Measurements from ENCODE around the gene KCTD11. TPM values are rescaled to one million over a fixed set of nuclear protein-coding genes. Genes with fewer than 3 reads are reported as not detected.
"Not testable (repeated sequence)": the region's sequence is repeated elsewhere in the genome, so short reads cannot be mapped to it uniquely, and the experiment has no call there.

The KCTD11 gene
- total RNA-seq, 2 donors from 2014 or later = 13.3 to 20.2 TPM

- no peak for DNase-seq (ENCODE audit: low spot score)
- H3K9me3 ChIP-seq = no peaks in the 10 kb centered on the region
- no peaks in the 10 kb centered on the region for H3K27me3 ChIP-seq (replicated peaks; ENCODE audit: insufficient read depth)
Observed at GRCh38 chr17:7363311-7363710, 11.3 kb downstream of the KCTD11 start.

GRCh38 chr17:7365963-7366362 is 14.0 kb downstream of the KCTD11 start:
- not testable (repeated sequence) for ATAC-seq (ENCODE audit: insufficient number of reproducible peaks, low FRiP score, low read depth); H3K36me3 ChIP-seq; H3K4me1 ChIP-seq (ENCODE audit: control insufficient read depth in 1 of 2, low read depth in 2 of 2); H3K9me3 ChIP-seq; H3K4me3 ChIP-seq; DNase-seq (ENCODE audit: low spot score); H3K27me3 ChIP-seq (replicated peaks; ENCODE audit: insufficient read depth); H3K27ac ChIP-seq

More at GRCh38 chr17:7363311-7363710, 11.3 kb downstream of the KCTD11 start:
- H3K4me1 ChIP-seq (ENCODE audit: control insufficient read depth in 1 of 2, low read depth in 2 of 2) = no peaks in the 10 kb centered on the region
- no peaks in the 10 kb centered on the region for H3K36me3 ChIP-seq
- ATAC-seq (ENCODE audit: insufficient number of reproducible peaks, low FRiP score, low read depth) = no peak
- H3K27ac ChIP-seq = no peak overlapping the region
- TF ChIP-seq CTCF (IDR thresholded peaks at IDR 0.05) = no peak
- H3K4me3 ChIP-seq = no peak overlapping the region

GRCh38 chr17:7367083-7367482 is 15.1 kb downstream of the KCTD11 start:
- no peaks in the 10 kb centered on the region for H3K9me3 ChIP-seq
- ATAC-seq (ENCODE audit: insufficient number of reproducible peaks, low FRiP score, low read depth) (no peak), DNase-seq (ENCODE audit: low spot score) (no peak)
- no peak overlapping the region for H3K27ac ChIP-seq
- H3K4me3 ChIP-seq = no peak overlapping the region
- no peak for TF ChIP-seq CTCF (IDR thresholded peaks at IDR 0.05)
- no peaks in the 10 kb centered on the region for H3K4me1 ChIP-seq (ENCODE audit: control insufficient read depth in 1 of 2, low read depth in 2 of 2)
- no peaks in the 10 kb centered on the region for H3K36me3 ChIP-seq
- no peaks in the 10 kb centered on the region for H3K27me3 ChIP-seq (replicated peaks; ENCODE audit: insufficient read depth)

- no peaks in the 10 kb centered on the region for H3K36me3 ChIP-seq
Observed at GRCh38 chr17:7367918-7368598, 16.1 kb downstream of the KCTD11 start.

GRCh38 chr17:7368599-7368994 is 16.6 kb downstream of the KCTD11 start:
- not testable (repeated sequence) for DNase-seq (ENCODE audit: low spot score)

More at GRCh38 chr17:7367918-7368598, 16.1 kb downstream of the KCTD11 start:
- no peak overlapping the region for H3K4me3 ChIP-seq
- no peaks in the 10 kb centered on the region for H3K4me1 ChIP-seq (ENCODE audit: control insufficient read depth in 1 of 2, low read depth in 2 of 2)
- ATAC-seq (ENCODE audit: insufficient number of reproducible peaks, low FRiP score, low read depth) (no peak), DNase-seq (ENCODE audit: low spot score) (no peak)
- no peaks in the 10 kb centered on the region for H3K27me3 ChIP-seq (replicated peaks; ENCODE audit: insufficient read depth)
- H3K9me3 ChIP-seq = no peaks in the 10 kb centered on the region
- TF ChIP-seq CTCF (IDR thresholded peaks at IDR 0.05) = no peak
- no peak overlapping the region for H3K27ac ChIP-seq

GRCh38 chr17:7369825-7370224 is 17.9 kb downstream of the KCTD11 start:
- DNase-seq (ENCODE audit: low spot score) (no peak), ATAC-seq (ENCODE audit: insufficient number of reproducible peaks, low FRiP score, low read depth) (no peak)
- no peaks in the 10 kb centered on the region for H3K36me3 ChIP-seq
- H3K4me3 ChIP-seq = no peak overlapping the region
- no peaks in the 10 kb centered on the region for H3K4me1 ChIP-seq (ENCODE audit: control insufficient read depth in 1 of 2, low read depth in 2 of 2)
- no peak overlapping the region for H3K27ac ChIP-seq
- no peak for TF ChIP-seq CTCF (IDR thresholded peaks at IDR 0.05)
- H3K27me3 ChIP-seq (replicated peaks; ENCODE audit: insufficient read depth) = no peaks in the 10 kb centered on the region
- H3K9me3 ChIP-seq = no peaks in the 10 kb centered on the region

More at GRCh38 chr17:7368599-7368994, 16.6 kb downstream of the KCTD11 start:
- not testable (repeated sequence) for H3K27ac ChIP-seq; H3K4me3 ChIP-seq; ATAC-seq (ENCODE audit: insufficient number of reproducible peaks, low FRiP score, low read depth); H3K9me3 ChIP-seq; H3K36me3 ChIP-seq; H3K27me3 ChIP-seq (replicated peaks; ENCODE audit: insufficient read depth); H3K4me1 ChIP-seq (ENCODE audit: control insufficient read depth in 1 of 2, low read depth in 2 of 2)

Measured in thoracic aorta (tissue), 2 donors.